ENCODE results near the gene JAG1. TPM values are rescaled to one million over a fixed set of nuclear protein-coding genes. Genes with fewer than 3 reads are reported as not detected.

Gene JAG1
- total RNA-seq, 4 donors from 2014 or later, result 62.7 to 103 (median 82.0) TPM

DNA sequence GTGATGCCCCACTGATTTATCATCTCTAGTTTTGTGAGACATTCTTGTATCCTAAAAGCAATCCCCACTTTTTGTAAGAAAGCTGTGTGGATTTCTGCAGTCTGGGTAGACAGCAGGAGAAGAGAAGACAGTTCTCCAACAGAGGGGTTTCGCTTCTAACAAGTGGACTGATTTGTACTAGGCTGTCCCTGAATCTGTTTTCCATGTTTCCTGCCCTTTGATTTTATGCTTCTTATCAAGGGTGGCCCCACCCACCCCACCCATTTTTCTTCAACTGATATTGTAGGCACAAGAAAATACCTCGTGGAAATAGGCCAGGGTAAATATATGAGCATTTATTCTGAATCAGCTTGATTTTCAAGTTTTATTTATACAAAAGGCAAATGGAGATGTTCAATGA, 25.7 kb upstream of the JAG1 start:
- TF ChIP-seq, protein P1, sequence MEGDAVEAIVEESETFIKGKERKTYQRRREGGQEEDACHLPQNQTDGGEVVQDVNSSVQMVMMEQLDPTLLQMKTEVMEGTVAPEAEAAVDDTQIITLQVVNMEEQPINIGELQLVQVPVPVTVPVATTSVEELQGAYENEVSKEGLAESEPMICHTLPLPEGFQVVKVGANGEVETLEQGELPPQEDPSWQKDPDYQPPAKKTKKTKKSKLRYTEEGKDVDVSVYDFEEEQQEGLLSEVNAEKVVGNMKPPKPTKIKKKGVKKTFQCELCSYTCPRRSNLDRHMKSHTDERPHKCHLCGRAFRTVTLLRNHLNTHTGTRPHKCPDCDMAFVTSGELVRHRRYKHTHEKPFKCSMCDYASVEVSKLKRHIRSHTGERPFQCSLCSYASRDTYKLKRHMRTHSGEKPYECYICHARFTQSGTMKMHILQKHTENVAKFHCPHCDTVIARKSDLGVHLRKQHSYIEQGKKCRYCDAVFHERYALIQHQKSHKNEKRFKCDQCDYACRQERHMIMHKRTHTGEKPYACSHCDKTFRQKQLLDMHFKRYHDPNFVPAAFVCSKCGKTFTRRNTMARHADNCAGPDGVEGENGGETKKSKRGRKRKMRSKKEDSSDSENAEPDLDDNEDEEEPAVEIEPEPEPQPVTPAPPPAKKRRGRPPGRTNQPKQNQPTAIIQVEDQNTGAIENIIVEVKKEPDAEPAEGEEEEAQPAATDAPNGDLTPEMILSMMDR (IDR thresholded peaks at IDR 0.05; ENCODE audit: low read depth), result no peak

DNA sequence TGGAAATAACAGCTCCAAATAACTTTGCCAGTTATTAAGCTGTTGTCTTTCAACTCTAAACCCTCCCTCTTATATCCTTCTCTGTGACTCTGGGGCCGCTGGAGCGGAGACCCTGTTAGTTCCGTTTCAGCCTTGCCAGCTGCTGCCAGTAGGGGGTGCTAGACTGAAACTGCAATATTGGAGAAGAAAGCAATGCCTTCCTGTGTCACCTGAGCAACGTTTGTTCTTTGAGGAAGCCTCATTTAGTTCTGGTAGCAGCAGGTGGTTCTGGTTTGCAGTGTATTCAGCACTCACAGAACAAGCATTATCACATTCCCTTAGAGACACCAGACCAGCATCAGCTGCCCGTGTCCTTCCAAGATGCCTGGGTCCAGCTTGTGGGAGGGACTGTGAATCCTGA, 22.9 kb upstream of the JAG1 start:
- TF ChIP-seq, protein P1 (IDR thresholded peaks at IDR 0.05; ENCODE audit: low read depth), result no peak

DNA sequence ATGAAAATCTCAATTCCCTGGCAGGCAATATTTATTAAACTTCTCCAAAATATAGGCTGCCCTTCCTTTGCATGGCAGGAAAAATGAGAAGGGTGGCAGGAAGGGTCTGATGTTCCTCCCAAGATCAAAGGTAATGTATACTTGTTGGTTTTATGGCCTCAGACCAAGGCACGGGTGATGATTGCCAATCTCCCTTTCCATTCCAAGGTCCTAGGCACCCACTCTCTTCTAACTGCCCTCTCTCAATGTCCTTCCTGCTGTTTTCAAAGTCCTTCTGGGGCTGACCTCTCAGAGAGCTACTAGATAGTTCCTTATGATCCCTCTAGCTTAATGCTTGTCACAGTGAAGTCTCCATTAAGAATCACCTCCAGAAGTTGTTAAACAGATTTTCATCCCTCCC, 15.6 kb upstream of the JAG1 start:
- TF ChIP-seq, protein P1 (IDR thresholded peaks at IDR 0.05; ENCODE audit: low read depth), result no peak

DNA sequence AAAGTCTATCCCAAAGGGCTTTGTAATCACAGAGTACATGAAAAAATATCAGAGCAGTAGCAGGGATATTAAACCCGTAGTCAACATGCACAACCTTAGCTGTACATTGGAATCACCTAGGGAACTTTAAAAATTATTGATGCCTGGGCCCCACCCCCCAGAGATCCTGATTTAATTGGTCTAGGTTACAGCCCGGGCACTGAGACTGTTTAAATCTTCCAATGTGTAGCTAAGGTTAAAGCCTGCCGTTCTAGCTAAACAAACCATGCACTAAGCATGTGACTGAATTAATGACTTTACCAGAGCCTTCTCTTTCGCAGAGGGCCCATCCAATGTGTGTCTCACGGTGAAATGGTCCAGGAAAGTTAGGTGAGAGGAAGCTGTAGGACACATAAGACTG, 14.1 kb upstream of the JAG1 start:
- TF ChIP-seq, protein P1 (IDR thresholded peaks at IDR 0.05; ENCODE audit: low read depth), result no peak

DNA sequence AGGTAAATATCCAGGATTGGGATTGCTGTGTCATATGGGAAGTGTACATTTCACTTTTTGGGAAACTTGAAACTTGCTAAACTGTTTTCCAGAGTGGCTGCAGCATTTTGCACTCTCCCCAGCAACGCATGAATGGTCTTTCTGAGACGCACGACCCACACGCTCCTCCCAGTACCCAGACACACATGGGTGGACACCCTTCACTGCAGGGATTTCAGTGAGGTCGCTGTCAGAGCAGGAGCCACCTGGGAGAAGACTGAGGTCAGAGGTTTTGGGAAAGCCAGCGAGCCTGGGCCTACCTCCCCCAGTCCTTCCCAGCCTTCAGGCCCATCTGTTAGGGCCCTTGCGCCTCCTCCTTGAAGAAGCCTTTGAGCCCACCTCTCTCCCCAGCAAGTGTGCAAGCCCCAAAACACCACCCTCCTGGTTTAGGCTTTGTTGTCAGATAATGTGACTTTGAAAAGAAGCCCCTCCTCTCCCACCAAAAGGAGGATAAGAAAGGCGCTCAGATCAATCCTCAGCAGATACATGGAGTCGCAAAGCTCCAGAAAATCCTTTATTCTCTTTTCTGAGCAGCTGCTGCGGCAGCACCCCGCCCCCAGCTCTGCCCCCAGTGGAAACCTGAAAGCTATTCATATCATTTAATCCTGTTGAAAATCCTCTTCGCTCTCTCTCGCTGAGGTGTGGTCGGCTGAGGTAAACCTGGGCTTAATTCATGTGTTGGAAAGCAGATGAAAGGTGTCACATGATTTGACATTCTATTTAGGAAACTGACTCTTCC, 12.7 kb upstream of the JAG1 start:
- TF ChIP-seq, protein P1 (IDR thresholded peaks at IDR 0.05; ENCODE audit: low read depth), result no peak

DNA sequence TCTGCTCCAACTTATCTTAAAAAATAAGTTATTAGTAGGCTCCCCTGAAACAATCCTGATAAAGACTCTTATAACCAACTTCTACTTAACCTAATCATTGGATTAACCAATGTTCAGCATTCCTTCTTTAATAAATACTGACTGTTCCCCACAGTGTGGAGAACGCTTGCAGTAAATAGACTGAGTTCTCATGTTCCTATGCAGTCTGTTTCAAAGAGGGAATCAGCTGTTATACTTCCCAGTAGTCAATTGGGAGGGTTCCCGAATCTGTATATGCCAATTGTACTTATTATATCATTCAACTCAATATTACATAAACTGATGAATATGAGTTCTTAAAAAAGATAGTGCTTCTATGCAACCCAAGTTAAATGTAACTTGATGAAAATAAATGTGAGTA, 9.7 kb upstream of the JAG1 start:
- TF ChIP-seq, protein P1 (IDR thresholded peaks at IDR 0.05; ENCODE audit: low read depth), result no peak

DNA sequence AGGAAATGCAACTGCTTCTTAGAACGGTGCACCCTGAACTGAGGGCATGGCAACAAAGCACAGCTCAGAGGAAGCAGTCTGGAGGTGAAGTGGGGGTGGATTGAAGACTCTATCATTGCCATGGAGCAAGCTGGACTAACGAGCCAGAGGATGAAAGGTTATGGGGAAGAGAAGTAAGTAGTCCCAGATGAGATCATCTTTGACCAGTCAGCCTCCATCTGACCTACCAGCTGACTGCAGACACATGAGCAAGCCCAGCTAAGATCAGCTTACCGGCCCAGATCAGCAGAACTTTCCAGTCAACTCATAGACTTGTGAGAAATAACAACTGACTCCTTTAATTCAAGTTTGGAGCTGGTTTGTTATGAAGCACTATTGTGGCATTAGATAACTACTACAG, 9.1 kb upstream of the JAG1 start:
- TF ChIP-seq, protein P1 (IDR thresholded peaks at IDR 0.05; ENCODE audit: low read depth), result no peak
